CD14-positive monocyte (primary cell): ENCODE data around the gene CCNI. TPM values are rescaled to one million over a fixed set of nuclear protein-coding genes. Genes with fewer than 3 reads are reported as not detected.

Experiments
- DNase-seq, 3 donors: peaks; one replicate each; pipeline ENCODE4 v3.0.0-alpha.2; 2011 to 2022
- H2AFZ ChIP-seq: 2 replicates; pipeline ENCODE4 v1.6.0; 2012; ENCODE audit warnings: mild to moderate bottlenecking, low read depth, low read length, inconsistent platforms; ENCODE audit not compliant: insufficient read depth, poor library complexity, severe bottlenecking
- H3K27ac ChIP-seq, 2 donors: 1 replicate in 1 of 2; 2 replicates in 1 of 2; pipeline ENCODE4 v1.5.1; 2012 to 2013; ENCODE audit warnings: low read length in 2 of 2, control low read depth in 1 of 2, inconsistent platforms in 1 of 2, low read depth in 1 of 2, mild to moderate bottlenecking in 1 of 2
- H3K27me3 ChIP-seq, 2 donors: one replicate each; pipeline versions ENCODE4 v1.6.0 to v1.6.1; 2011 to 2013; ENCODE audit warnings: low read length in 2 of 2; ENCODE audit not compliant: control insufficient read depth in 2 of 2, insufficient read depth in 2 of 2
- H3K36me3 ChIP-seq, 2 donors: replicated peaks in 1 of 2; 1 replicate in 1 of 2; 2 replicates in 1 of 2; pipeline versions ENCODE4 v1.5.1 to v1.6.1; 2012 to 2013; ENCODE audit warnings: low read length in 2 of 2, control low read depth in 1 of 2, inconsistent platforms in 1 of 2, mild to moderate bottlenecking in 1 of 2; ENCODE audit not compliant: insufficient read depth in 2 of 2, control insufficient read depth in 1 of 2
- H3K4me1 ChIP-seq, 2 donors: 1 replicate in 1 of 2; 2 replicates in 1 of 2; pipeline versions ENCODE4 v1.5.1 to v1.6.1; 2012 to 2013; ENCODE audit warnings: low read length in 2 of 2, control low read depth in 1 of 2, inconsistent platforms in 1 of 2, mild to moderate bottlenecking in 1 of 2, moderate library complexity in 1 of 2; ENCODE audit not compliant: insufficient read depth in 2 of 2, control insufficient read depth in 1 of 2
- H3K4me2 ChIP-seq: replicated peaks from 2 replicates; pipeline ENCODE3; 2012; ENCODE audit warnings: low read length, moderate library complexity, mild to moderate bottlenecking; ENCODE audit not compliant: poor library complexity, severe bottlenecking; ENCODE audit errors: extremely low read depth
- H3K4me3 ChIP-seq, 3 experiments: fragments of 200-600 bp in 1 of 3; sonication (generic) in 1 of 3; replicated peaks in 1 of 3; 1 replicate in 2 of 3; 2 replicates in 1 of 3; pipeline ENCODE4 v1.5.1; 2011 to 2013; ENCODE audit warnings: low read length in 3 of 3, mild to moderate bottlenecking in 3 of 3, control low read depth in 2 of 3, low read depth in 2 of 3, inconsistent platforms in 1 of 3, moderate library complexity in 1 of 3
- H3K79me2 ChIP-seq: 2 replicates; pipeline ENCODE4 v1.6.0; 2012; ENCODE audit warnings: mild to moderate bottlenecking, control low read depth, inconsistent platforms, low read length, moderate library complexity; ENCODE audit not compliant: insufficient read depth
- H3K9ac ChIP-seq: 2 replicates; pipeline ENCODE4 v1.6.0; 2017; ENCODE audit warnings: low read length, mild to moderate bottlenecking; ENCODE audit not compliant: insufficient read depth, poor library complexity, severe bottlenecking
- H3K9me3 ChIP-seq, 2 donors: replicated peaks in 1 of 2; 1 replicate in 1 of 2; 2 replicates in 1 of 2; pipeline versions ENCODE4 v1.5.1 to v1.6.1; 2012 to 2013; ENCODE audit warnings: low read length in 2 of 2, control low read depth in 1 of 2; ENCODE audit not compliant: control insufficient read depth in 1 of 2, insufficient read depth in 1 of 2
- H4K20me1 ChIP-seq: 2 replicates; pipeline ENCODE4 v1.6.0; 2012; ENCODE audit warnings: mild to moderate bottlenecking, low read length, control low read depth, moderate library complexity; ENCODE audit not compliant: insufficient read depth
- H3K27ac Mint-ChIP-seq, 7 donors: one replicate each; pipeline ENCODE4 v1.8.0; 2020; ENCODE audit warnings: mild to moderate bottlenecking in 7 of 7, mixed read lengths in 7 of 7, moderate library complexity in 6 of 7, inconsistent platforms in 2 of 7
- H3K27me3 Mint-ChIP-seq, 3 donors: one replicate each; pipeline ENCODE4 v1.8.0; 2021 to 2022; ENCODE audit warnings: low read depth in 3 of 3, mild to moderate bottlenecking in 3 of 3, mixed read lengths in 3 of 3, moderate library complexity in 3 of 3, inconsistent platforms in 1 of 3
- H3K36me3 Mint-ChIP-seq, 2 donors: one replicate each; pipeline ENCODE4 v1.8.0; 2020; ENCODE audit warnings: mixed read lengths in 2 of 2, inconsistent platforms in 1 of 2, mild to moderate bottlenecking in 1 of 2
- H3K4me1 Mint-ChIP-seq: one replicate; pipeline ENCODE4 v1.8.0; 2020; ENCODE audit warnings: mild to moderate bottlenecking, mixed read lengths
- H3K4me3 Mint-ChIP-seq, 2 donors: one replicate each; pipeline ENCODE4 v1.8.0; 2020; ENCODE audit warnings: mild to moderate bottlenecking in 2 of 2, mixed read lengths in 2 of 2, moderate library complexity in 1 of 2
- H3K9me3 Mint-ChIP-seq, 7 donors: one replicate each; pipeline ENCODE4 v1.8.0; 2020 to 2022; ENCODE audit warnings: mixed read lengths in 7 of 7, mild to moderate bottlenecking in 6 of 7, moderate library complexity in 6 of 7, inconsistent platforms in 2 of 7
- WGBS: methylation state at CpG from one replicate; pipeline ENCODE4 v1.1.5; 2013; ENCODE audit warnings: missing lambda C conversion rate; ENCODE audit not compliant: insufficient coverage; 5-methylcytosine and 5-hydroxymethylcytosine counted together
- intact Hi-C, 2 donors: fragments of 100-400 bp; cut with micrococcal nuclease; formaldehyde crosslinking; loops; one replicate each; pipeline versions ENCODE4 v1.15.0 to v1.15.1; 2023
- polyA plus RNA-seq, 3 donors: library from polyadenylated mRNA; depleted of rRNA in 1 of 3; unstranded in 2 of 3; stranded (reverse) in 1 of 3; fragments of 300-500 nt in 2 of 3; fragments of >200 nt in 1 of 3; fragmentation: Illumina TruSeq in 2 of 3; gene quantifications; 1 replicate in 2 of 3; 2 replicates in 1 of 3; pipeline ENCODE4 v1.2.3, GENCODE V29; 2012 to 2021
- TF ChIP-seq, protein P1 (sequence below): fragments of 200-600 bp; IDR thresholded peaks from one replicate; pipeline ENCODE4 v1.8.0; 2022; ENCODE audit warnings: antibody characterized with exemption, mild to moderate bottlenecking

The CCNI gene
- polyA plus RNA-seq, 3 donors: 106 to 264 (median 171) TPM

DNA sequence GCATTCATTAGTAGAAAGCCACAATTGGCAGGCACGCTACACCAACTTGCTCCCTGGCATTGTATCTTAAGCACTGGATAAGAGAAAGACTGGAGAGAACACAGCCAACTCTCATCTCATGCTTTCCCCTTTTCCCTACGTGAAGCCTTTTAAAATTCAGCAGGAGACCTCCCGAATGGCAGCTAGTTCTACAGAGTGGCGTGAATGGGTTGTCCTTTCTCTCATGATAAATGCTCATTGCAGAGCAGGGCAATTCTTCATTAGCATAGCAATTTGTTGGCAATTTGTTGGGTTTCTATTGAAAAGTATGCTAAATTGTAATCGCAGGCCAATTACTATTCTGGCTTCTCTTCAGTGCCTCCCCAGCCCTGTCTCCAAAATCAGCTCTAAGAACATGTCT lies 78.3 kb downstream of the CCNI start:
- Mint-ChIP-seq H3K4me1 (peaks cover 10% of the 10 kb centered on the region), H3K27me3 (peaks cover 0 to 2% (median 2%) of the 10 kb centered on the region in 3 donors), H3K36me3 (peaks cover 21 to 26% of the 10 kb centered on the region in 2 donors), H3K9me3 (peaks cover 0 to 1% (median 0%) of the 10 kb centered on the region in 7 donors), H3K27ac (peak overlapping the region in 1 of 7 donors; percentile 27), H3K4me3 (no peak overlapping the region)
- Histone ChIP-seq H4K20me1 (no peaks in the 10 kb centered on the region), H3K4me2 (no peak overlapping the region), H3K79me2 (no peaks in the 10 kb centered on the region), H3K27me3 (no peaks in the 10 kb centered on the region), H3K36me3 (peaks cover 3 to 13% of the 10 kb centered on the region in 2 donors), H3K27ac (no peak overlapping the region), H2AFZ (no peak overlapping the region), H3K4me3 (no peak overlapping the region), H3K4me1 (peaks cover 0 to 8% of the 10 kb centered on the region in 2 donors), H3K9me3 (no peaks in the 10 kb centered on the region), H3K9ac (no peak overlapping the region)
- WGBS: 100% methylated on average over 1 of the region's 5 CpGs
- no peak for DNase-seq
- intact Hi-C loops: no loop called here
- TF ChIP-seq, protein P1, sequence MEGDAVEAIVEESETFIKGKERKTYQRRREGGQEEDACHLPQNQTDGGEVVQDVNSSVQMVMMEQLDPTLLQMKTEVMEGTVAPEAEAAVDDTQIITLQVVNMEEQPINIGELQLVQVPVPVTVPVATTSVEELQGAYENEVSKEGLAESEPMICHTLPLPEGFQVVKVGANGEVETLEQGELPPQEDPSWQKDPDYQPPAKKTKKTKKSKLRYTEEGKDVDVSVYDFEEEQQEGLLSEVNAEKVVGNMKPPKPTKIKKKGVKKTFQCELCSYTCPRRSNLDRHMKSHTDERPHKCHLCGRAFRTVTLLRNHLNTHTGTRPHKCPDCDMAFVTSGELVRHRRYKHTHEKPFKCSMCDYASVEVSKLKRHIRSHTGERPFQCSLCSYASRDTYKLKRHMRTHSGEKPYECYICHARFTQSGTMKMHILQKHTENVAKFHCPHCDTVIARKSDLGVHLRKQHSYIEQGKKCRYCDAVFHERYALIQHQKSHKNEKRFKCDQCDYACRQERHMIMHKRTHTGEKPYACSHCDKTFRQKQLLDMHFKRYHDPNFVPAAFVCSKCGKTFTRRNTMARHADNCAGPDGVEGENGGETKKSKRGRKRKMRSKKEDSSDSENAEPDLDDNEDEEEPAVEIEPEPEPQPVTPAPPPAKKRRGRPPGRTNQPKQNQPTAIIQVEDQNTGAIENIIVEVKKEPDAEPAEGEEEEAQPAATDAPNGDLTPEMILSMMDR: no peak

Other genes with a start within 250 kb of the CCNI start
- gene SOWAHB, start 177.8 kb downstream of the CCNI start, polyA plus RNA-seq: not detected
- gene SEPTIN11, start 126.2 kb downstream of the CCNI start, polyA plus RNA-seq: 10 to 100 TPM in 1 of 3 donors, 1 to 10 TPM in 2; 3.2 to 14.8 (median 8.8) TPM
- 10 to 100 TPM; 17.6 to 26.4 (median 23.3) TPM for gene CCNG2, start 81.2 kb upstream of the CCNI start, polyA plus RNA-seq